GM18951 (cell line): Measurements from ENCODE around the gene KCNQ2.

Experiments used
- POLR2A ChIP-seq: IDR thresholded peaks from 4 replicates; pipeline ENCODE4 v1.6.1; 2011; ENCODE audit warnings: mild to moderate bottlenecking; ENCODE audit not compliant: insufficient read length, insufficient read depth; ENCODE audit errors: extremely low read depth
- in situ Hi-C: fragments of 300-500 bp; cut with MboI; formaldehyde crosslinking; loops from one replicate; pipeline ENCODE4 v1.12.0; 2022; ENCODE audit warnings: low sequenced_read_pairs, mixed read lengths, inconsistent platforms; ENCODE audit not compliant: unreplicated experiment

The KCNQ2 gene

DNA sequence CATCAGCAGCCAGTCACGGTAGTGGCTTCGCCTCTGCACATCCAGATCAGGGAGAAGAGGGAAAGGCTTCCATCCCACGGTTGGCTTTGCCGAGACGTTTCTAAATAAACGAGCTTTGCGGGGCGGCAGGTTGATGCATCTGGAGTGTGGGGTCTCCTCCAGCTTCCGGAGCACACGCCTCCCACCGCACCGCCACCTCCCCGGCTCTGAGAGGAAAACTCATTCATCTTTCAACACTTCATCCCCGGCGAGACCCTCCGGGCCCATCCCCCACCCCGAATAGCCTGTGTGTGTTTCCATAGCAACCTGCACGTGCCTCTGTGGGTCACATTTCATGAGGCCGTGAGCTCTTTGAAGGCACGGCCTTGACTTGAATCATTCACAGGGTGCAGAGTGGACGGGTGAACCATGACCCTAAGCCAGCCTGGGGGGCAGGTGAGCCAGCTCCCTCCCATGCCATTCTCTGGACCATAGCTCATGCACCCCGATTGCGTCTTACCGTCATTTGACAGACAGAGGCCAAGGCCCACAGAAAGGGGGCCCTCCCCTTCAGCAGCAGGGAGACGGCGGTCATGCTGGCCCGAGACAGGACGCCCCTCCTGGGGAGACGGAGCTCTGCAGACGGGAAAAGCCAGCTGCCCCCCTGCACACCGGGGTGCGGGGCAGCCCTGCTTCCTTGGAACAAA, 95.1 kb downstream of the KCNQ2 start:
- in situ Hi-C loops, result no loop called here
- no peak for TF ChIP-seq POLR2A

DNA sequence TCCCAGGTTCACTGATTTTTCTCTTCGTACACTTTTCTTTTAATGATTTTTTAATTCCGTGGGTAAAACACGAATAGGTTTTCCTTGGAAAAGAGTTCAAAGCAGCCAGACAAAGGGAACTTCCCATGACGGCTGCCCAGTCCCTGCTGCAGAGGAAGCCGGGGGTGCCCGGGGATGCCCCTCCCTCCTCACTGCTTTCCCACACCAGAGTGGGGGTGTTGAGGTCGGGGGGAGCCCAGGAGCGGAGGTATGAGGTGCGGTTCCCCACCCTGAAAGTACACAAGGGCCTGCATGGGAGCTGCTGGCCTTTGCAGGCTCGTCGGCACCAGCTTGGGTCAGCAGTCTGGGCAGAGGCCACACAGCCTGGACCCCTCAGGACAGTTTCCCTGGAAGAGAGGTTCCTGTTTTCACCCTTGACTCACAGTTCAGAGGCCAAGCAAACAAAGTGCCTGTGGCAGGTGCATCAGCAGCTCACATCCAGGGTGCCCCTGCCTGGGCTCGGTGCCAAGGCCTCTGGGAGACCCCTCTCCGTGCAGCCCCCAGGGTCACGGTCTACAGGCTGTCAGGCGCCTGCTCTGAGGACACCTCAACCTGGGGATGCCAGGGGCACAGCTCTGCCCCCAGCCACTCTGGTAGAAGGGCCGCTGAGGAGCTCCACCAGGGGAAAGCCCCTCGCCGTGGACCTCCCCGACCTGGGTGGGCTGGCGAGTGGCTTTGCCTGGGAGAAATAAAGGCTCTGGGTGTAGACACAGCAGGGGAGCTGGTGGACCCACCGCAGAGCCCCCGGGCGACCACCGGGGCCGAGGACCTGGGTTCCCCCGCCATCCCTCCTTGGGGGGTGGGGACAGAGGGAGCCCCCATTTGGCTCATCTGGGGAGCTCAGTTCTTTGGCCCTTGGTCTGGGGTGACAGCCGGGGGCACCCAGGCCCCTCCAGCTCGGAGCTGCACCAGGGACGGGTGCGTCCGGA, 95.9 kb downstream of the KCNQ2 start:
- no peak for TF ChIP-seq POLR2A
- in situ Hi-C loops, result no loop called here

DNA sequence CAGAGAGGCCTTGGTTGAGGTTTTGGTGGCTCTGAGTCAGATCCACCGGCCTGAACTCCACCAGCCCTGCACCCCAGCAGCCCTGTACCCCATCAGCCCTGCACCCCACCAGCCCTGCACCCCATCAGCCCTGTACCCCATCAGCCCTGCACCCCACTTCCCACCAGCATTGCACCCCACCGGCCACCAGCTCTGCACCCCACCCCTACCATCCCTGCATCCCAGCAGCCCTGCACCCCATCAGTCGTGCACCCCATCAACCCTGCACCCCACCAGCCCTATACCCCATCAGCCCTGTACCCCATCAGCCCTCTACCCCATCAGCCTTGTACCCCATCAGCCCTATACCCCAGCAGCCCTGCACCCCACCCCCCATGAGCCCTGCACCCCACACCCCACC, 97.0 kb downstream of the KCNQ2 start:
- in situ Hi-C loops, result no loop called here
- no peak for TF ChIP-seq POLR2A

DNA sequence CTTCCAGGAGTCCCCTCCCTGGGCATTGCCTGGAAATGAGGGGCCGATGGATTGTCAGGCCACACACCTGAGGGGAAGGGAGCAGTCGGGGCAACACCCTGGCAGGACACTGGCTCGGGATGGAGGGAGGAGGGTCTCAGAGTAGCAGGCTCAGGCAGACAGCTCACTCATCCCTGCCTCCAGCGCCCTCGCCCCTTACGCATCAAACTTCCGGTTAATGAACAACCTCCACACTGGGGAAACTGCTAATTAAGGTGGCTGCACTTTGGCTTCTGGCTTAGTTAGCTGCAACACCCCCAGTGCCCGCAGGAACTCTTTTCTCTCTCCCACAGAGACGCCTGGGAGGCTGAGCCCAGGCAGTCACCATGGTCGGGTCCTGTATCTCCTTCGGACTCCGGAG, 98.0 kb downstream of the KCNQ2 start:
- no peak for TF ChIP-seq POLR2A
- in situ Hi-C loops, result no loop called here

DNA sequence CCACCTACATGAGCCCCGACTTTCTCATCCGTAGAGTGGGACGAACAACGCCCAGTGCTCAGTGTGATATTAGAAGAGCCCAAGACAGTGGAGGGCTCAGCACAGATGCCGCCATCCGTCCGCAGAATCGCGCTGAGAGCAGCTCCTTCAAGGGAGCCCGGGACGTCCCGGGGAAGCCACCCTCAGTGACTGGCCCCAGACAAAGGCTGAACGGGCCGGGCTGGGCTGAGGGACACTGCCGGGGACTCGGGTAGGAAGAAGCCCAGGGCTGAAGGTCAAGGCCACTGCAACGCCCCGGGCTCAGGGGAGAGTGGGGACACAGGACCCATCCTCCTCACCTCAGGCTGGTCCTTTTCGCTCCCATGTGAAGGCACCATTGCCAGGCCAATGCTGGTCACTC, 98.5 kb downstream of the KCNQ2 start:
- in situ Hi-C loops, result no loop called here
- TF ChIP-seq POLR2A, result no peak

DNA sequence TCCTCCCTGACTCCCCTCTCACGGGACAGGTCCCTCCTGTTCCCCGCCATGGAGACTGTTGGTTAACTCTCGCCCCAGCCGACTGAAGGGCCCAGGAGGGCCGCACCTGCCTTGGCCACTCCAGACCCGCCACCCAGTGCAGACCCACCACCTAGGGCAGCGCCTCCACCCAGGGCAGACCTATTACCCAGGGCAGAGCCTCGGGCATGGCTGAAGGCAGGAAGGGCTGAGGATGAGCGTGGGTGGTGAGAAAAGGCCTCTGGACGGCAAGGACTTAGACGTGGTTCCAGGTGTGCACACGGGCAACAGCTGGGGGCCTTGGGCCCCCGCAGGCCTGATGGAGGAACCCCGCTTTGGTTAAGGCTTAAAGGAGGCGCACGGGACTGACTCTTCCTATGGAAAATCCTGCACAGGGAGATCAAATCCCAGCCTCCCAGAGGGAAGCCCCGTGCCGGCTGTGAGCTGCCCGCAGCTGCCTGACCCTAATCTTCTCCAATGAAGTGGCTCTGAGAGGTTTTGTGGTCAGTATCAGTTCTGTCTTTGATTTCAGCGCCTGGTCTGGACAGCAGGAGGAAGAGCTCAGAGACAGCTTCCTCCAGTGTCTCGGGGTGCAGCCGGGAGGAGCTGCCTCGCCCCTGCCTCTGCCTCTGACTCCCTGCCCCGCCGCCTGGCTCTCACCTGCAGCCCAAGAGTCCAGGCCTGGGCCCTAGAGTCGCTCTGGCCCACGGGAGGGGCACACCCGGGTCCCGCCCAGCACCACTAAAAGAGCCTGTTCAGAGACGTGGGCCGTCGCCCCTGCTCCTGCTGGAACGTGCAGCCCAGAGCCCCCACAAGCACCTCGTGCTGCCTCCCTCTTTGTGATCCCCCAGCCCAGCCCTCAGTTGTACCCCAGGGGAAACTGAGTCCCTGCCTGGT, 99.2 kb downstream of the KCNQ2 start:
- in situ Hi-C loops, result no loop called here
- no peak for TF ChIP-seq POLR2A

DNA sequence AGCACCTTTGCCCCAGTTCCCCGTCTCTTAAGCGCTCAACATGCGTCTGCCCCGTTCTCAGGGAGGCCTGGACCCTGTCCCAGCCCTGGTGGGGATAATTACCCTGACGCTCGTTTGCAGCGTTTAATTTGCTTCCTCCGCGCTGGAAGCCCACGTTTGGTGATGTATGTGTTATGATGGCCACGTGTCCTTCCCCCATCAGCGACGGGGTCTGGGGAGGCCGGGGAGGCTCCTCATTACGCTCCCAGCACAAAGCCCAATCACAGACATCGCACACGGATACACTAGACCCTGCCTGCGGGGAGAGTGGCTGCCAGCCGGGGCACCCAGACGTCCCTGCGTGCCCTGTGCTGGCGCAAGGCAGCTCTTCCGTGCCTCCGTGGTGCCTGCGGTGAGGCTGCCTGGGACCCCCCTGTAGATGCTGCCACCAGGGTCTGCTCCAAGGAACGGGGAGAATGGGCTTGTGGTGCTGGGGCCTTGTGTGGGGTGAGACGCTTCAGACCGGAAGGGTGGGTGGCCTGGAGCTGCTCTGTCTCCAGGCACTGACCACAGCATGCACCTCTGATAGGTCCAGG, 101.1 kb downstream of the KCNQ2 start:
- in situ Hi-C loops, result no loop called here
- no peak for TF ChIP-seq POLR2A

DNA sequence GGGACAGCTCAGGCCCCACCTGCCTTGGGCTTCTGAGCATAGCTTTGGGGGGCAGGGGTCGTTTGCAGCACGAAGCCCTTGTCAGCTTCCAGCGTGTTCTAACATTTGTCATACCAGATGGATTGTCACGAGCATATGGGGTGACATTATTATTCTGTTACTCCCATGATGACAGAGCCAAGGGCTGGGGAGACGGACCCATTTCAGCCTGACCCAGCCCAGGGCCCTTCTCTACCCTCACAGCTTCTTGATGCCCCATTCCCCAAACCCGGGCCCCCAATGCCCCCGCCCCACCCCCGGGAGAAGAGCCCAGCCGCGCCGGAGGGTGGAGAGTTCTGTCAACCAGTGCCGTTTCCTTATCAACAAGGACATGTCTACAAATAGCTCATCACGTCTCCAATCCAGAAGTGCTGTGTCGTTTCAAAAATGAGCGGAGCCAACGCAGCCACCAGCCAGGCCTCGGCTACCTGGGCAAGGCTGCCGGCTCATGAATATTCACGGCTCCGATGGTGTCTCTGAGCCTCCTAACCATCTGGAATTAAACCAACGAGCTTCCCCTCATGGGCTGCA, 101.8 kb downstream of the KCNQ2 start:
- in situ Hi-C loops, result no loop called here

DNA sequence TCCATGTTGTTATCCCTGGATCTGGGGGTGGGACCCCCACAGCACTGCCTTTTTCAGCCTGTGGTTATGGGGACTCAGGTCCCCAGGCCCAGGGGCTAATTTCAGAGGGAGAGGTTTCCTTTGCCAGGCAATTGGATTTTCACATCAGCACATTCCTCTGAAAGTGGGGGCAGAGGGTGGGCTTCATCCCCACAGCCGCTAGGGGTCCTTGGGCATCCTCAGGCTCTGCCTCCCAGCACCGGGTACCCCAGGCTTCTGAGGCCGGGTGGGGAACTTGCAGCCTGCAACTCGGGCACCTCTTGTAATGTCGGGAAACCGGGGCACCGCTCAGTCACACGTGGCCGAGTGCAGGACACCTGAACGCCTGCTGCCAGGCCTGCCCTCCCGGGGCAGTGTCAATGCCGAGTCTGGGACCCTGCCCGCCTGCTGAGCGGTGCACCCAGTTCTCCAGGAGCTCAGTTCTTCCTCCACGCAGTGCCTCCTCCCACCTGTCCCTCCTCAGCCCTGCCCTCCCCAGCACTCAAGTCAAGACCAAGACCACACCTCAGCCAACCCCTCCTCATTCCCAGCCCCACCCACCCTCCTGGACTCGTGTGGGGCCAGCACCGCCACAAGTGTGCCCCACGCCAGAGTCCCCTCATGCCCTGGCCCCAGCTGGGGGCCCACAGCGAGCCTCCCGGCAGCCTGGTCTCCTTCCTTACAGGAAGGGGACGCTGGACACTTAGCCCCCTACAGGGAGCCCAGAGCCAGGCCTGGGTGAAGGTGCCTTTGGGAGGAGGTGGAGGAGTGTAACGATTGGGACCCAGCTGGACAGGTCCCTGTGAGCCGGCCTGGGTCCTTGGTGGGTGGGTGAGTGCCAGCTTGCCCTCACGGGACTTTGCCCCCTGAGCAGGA, 102.5 kb downstream of the KCNQ2 start:
- TF ChIP-seq POLR2A, result no peak
- in situ Hi-C loops, result no loop called here

More for the DNA sequence above, 101.8 kb downstream of the KCNQ2 start:
- TF ChIP-seq POLR2A, result no peak

DNA sequence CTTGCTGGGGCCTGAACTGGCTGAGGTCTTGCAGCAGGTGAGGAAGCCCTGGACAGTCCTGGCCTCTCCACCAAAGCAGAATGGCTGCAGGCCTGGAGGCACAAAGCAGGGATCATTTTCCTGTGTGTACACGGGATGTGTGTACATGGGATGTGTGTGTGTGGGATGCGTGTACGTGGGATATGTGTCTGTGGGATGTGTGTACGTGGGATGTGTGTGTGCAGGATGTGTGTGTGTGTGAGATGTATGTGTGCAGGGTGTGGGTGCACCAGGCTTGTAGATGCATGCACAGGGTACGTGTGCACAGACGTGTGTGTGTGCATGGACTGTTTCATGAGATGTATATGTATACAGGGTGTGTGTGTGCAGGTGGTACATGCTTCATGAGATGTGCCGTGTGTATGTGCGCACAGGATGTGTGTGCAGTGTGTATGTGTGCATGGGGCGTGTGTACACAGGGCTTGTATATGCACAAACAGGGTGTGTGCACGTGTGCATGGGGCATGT, 103.4 kb downstream of the KCNQ2 start:
- in situ Hi-C loops, result no loop called here
- no peak for TF ChIP-seq POLR2A

DNA sequence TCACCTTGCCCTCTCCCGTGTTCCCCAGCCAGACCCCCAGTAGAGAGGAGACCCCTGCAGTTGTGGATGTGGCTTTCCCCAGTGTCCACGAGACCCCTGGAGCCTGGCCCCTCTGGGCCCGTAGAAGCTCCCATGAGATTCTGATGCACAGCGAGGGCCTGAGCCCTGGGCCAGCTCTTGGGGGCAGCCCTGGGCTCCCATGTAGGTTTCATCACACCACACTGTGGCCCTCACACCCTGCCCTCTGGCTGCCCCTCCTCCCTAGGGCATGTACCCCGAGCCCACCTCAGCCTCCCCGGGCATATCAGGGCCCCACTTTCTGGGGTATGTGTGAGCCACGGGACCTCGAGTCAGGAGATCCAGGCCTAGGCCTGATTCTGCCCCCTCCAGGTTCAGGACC, 104.3 kb downstream of the KCNQ2 start:
- TF ChIP-seq POLR2A, result no peak
- in situ Hi-C loops, result no loop called here
